GM21717 (cell line): Measurements from ENCODE around the gene LRP2.
"Not testable (repeated sequence)": the region's sequence is repeated elsewhere in the genome, so short reads cannot be mapped to it uniquely, and the experiment has no call there.

Experiments
- ATAC-seq: cut with Tn5 transposase; IDR thresholded peaks from one replicate; pipeline ENCODE4 v1.9.1; 2021; ENCODE audit warnings: mild to moderate bottlenecking, moderate library complexity; ENCODE audit not compliant: unreplicated experiment

The LRP2 gene

DNA sequence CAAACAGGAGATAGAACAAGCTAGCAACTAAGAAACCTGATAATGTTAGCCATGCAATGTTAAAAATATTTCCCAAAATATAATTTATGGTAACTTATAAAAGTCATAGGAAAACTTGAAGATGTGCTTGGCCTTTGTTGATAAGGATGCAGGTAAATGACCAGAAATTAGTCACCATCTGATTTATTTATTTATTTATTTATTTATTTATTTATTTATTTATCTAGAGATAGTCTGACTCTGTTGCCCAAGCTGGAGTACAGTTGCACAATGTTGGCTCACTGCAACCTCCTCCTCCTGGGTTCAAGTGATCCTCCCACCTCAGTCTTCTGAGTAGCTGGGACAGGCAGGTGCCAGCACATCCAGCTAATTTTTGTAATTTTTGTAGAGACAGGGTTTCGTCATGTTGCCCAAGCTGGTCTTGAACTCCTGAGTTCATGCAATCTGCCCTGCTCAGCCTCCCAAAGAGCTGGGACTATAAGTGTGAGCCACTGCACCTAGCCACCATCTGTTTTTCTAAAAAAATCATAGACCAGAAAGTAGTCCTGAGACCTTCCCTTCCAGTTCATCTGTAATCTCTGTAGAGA is 183.4 kb downstream of the LRP2 start:
- no peak for ATAC-seq

DNA sequence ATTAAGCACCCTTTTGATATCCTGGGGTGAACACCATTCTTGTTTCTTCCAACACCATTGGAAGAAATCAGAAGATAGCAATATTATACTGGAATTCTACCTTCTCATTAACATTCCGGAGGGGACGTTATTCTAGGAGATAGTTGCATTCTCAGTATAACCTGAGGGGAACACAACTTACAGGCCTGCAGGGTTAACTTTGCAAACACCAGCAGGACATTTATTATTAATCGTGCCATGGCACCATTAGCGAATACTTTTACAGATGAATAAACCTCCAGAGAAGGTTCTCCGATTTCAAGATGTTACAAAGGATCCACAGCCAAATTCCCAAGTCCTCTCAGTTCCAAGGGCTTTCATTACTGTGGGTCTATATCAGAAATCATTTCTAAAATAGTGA is 184.0 kb downstream of the LRP2 start:
- ATAC-seq, result no peak

DNA sequence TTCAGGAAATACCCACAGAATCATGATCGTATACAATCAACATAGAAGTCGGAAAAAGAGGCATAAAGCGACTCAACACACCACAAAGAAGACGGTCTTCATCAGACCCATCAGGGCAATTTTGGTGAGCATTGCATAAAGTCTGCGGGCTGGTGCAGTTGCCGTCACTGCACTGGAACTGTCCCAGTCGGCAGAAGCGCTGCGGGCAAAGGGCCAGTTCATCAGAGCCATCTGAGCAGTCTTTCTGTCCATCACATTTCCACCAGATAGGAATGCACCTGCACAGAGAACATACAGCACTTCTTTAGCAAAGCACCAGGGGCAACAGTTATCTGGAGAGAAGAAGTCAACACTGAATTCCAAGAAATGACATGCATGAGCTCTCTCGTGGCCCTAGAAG is 187.2 kb downstream of the LRP2 start:
- ATAC-seq, result no peak

DNA sequence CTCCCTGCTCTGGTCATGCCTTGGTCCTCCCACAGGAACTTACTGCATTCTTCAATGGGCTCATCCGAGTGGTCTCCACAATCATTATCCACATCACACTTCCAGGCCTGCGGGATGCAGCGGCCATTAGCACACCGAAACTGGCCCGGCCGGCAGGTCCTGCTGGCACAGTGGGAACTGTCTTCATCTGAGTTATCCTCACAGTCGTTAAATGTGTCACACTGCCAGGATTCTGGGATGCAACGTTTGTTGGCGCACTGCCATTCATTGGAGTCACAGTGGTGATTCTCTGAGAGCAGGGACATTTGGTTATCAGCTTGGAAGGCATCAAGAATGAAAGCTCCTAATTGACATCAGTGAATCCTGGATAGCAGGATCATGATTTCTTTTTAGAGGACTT is 188.5 kb downstream of the LRP2 start:
- ATAC-seq, result no peak

DNA sequence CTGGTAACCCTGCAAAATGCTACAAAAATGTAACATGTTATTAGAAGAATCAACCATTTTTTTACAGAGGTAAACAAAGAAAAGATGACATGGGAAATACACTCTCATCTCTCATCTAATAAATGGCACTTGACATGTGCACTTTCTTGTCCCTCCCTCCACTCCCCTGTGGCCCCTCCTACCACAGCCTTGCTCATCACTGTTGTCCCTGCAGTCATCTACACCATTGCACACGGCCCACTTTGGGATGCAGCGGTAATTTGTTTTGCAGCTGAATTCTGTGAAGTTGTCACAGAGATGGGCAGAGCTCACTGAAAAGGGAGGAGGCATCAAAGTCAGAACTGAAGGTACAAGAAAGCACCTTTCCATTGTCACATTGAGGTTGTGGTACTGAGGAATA is 189.4 kb downstream of the LRP2 start:
- ATAC-seq, result no peak

DNA sequence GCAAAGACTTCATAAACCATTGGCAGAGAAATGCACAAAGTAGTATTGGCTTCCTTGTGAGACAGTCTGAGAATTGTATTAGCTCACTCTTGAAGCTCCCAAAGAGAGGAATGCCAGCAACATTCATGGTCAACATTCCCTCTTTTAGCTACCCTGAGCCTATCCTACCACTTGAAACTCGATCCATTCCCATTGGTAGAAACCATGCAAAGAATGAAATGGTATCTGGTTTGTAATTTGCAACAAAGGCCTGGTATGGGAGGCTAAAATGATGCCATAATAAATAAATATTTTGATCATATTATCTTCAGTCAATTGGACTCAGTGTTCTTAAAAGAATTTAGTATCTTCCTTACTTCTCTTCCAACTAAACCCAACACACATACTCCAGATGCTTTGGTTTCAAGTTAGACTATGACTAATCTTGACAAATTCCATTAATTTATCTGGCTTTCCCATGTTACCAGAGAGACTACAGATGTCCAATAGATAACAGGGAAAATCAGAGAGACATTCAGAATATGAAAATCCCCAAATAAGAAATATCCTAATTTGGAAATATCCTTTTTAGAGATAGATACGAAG is 190.1 kb downstream of the LRP2 start:
- no peak for ATAC-seq

DNA sequence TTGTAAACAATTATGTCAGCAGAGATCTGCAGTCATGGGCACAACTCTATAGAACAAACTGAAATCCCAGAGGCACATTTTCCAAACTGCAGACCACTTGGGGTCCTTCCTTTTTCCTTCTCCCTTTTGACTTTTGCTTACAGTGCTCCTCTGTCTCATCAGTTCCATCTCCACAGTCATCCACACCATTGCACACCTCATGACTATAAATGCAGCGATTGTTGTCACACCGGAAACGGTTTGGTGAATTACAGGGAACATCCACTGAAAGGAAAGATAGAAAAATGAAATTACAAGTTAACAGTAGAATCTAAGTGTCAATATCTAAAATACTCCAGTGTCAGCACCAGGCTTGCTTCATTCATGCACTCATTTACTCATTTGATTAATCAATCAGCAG is 196.5 kb downstream of the LRP2 start:
- no peak for ATAC-seq

DNA sequence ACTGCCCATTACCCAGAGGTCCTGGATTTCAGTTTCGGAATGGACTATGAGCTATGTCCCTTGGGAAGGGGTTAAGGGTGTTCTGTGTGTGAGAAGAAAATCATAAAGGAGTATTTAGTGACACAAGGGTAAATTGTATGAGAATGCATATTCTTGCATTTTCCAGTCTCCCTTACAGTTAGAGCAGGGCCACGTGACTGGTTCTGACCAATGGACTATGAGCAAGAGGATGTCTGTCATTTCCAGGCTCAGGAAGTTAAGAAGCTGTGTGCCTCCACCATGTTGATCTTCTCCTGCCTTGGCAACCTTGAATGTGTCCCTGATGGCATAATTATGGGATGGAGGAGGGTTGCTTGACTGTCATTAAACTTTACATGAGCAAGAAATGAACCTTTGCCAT is 198.0 kb downstream of the LRP2 start:
- no peak for ATAC-seq

DNA sequence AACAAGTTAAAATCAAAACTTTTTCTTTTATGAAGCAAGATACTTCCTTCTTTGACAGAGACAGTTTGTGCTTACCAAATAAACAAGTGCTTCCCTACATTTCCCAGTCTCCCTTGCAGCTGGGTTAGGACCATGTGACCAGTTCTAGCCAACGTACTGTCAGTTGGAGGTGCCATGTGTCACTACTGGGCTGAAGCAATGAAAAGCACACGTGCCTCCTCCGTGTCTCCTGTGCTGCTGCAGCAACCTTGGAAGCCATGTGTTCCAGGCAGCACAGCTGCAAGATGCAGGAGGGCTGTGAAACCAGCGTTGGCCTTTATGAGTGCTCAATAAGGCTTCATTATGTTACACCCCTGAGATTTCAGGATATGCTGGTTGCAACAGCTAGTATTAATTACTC is 199.7 kb downstream of the LRP2 start:
- ATAC-seq, result no peak

DNA sequence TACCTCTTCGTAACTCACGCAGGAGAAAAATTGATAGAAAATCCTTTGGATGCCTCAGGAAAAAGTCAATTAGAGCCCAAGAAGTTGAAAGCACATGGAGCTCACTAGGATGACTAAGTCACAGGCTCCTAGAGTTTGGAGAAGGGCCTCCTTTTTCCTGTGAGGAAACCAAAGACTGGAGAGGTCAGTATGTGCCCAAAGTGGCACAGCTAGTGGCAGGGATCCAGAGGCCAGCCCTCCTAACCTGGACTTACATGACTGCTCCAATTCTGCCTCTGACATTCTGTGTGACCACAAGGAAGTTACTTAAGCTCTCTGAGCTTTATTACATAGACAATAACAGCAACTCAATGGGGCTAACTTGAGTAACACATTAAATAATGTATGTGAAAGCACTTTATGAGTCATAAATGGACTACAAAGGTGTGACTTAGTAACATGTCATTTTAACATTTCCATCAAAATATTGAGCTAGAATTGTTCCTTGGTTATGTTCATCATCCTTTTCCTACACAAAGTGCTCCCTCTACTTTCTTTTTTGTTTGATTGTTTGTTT is 201.3 kb downstream of the LRP2 start:
- no peak for ATAC-seq

DNA sequence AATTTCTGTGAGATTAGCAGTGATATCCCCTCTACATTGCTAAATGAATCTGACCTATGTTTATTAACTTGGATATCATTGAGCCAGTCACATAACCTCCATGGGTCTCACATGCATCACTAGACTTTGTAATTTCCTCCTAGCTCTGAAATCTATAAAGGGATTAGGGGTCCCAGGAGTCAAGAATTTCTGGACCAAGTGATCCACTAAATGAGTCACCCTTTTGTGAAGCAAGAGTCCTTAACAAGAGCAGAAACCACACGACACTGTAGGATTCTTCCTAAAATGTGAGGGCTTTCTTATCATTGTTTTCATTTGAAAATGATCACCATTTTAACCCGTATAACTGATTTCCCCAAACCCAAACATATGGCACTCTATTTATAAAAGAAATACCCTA is 202.6 kb downstream of the LRP2 start:
- ATAC-seq, result no peak

DNA sequence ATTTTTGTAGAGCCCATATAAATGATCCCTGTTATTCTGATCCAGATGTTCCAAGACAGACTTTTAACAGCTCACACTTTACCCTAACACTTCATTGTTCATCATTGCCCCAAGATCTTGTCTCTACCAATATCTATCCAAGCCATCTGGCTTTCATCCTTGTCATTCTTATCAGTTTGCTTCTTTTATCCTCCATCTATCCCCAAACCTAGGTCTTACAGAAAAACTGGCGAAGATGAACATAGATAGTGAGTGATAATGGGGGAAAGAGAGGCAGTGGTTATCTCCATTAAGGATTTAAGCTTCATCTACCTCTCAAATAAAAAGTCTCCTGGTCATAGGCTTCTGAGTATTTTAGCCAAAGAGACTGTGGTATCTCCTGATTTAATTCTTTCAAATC is 203.5 kb downstream of the LRP2 start:
- ATAC-seq, result no peak

DNA sequence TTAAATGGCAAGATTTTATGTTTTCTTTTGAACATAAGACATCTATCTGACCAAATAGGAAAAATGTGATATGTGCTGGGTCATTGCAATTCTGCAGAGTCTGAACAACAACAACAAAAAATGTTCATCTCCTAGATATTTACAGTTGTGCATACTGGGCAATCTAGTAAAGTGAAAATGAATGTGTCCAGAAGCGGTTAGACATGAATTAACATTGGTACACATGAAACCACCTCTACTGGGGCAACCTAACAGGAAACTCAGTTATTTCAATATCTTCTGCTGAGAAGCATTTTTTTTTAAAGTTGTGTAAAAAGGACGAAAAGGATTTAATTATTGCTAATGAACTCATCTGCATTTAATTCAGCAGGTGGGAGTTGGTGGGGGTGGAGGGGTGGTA is 216.1 kb downstream of the LRP2 start:
- no peak for ATAC-seq

DNA sequence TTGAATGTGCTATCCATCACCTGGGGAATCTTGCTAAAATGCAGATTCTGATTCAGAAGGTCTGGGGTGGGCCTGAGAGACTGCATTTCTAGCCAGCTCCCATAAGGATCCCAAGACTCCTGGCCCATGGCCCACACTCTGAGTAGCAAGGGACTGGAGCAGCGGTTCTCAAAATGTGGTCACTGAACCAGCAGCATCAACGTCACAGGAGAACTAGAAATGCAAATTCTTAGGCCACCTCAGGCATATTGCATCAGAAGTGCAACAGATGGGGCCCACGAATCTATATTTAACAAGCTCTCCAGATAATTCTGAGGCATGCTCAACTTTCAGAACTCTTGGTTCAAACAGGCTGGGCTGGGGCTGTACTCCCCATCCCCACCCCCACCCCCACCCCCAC is 218.3 kb downstream of the LRP2 start:
- peak; percentile 47 for ATAC-seq

DNA sequence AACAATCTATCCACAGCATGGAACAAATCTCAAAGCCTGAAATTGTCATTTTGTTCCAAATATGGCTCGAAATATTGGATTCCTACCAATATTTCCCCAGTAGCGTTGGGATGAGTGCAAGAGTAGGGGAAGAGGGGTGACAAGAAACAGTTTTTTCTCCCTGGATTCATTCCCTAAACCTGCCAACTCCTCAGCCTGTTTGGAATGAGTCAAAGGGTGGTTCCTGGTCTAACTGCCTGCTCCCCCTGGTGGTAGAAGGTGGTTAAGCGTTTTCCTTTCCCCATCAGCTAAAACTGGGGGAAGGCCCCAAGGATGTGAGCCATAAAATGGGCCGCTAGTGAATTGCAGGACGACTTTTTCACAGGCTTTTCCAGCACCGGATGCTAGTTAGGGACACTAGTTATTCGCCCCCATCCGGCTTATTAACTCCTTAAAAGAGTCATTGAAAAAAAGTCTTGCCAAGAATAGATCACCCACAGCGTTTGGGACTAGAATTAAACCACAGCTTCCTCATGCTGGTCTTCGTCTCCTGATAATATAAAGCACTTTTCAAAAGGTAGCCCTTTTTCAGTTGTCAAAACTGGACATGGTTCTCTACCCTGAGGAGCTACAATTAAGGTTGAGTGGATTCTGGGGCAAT is 220.5 kb downstream of the LRP2 start:
- peak; percentile 75 for ATAC-seq

DNA sequence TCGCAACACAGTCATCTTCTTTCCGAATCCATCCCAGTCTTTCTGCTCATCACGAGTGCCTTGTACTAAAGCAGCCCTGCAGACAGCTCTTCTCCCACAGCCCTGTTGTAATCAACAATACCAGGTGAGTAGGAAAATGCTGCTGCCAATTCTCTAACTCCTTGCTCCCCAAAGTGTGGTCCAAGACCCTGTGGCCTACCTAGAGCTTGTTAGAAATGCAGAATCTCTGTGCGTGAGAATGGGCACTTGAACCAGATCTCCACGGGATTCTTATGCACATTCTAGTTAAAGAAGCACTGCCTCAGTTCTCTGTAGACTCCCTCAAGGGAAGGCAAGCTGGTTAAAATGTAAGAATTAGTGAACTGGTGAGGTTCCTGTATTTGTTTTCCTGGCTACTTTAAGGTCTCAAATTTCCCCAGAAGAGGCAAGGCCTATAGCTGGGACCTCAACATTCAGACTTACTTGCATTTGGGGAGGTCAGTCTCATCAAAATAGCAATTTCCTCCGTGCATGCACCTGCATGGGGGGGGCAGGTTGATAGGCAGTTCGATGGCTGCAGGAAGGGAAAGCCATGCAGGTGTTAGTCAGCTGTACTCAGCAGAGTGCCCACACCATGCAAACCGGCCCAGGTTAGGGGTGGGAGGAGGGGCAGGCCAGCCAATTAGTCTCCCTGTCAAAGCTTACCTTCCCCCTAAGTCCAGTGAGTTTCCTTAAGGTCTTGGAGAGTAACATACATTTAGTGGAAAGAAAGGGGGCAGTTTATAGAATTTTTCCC is 222.2 kb downstream of the LRP2 start:
- no peak for ATAC-seq

DNA sequence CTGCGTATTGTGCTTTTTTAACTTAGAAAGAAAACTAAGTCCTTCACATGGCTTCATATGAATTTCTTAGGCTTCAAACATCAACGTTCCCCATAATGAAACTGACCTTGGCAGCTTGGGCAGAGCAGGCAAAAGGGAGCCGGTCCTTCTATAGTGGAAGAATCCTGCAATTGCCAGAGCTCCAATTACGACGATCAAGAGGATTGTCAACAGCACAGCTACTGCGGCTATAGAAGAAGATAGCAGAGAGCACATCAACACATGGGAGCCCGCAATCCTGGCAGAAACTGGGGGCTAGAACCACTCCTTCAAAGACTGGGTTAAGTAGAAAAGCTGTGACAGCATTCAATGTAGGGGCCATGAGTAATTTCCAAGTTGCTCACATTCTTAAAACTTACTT is 223.2 kb downstream of the LRP2 start:
- no peak for ATAC-seq

DNA sequence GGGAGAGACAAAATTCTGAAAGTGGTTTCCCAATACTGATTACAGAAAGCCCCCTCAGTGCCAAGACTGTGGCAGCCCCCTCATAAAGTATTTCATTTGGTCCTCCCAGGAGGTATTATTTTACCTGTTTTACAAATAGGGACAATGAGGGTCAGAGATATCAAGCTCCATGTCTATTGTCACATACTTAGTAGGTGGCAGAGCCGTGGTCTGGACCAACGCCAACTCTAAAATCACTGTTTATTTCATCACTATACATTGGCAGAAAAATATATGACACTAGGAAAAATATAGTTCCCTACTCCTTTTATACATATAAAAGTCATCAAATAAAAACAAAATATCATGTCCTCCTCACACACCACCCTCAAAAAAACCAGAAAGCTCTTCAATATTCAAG is 224.4 kb downstream of the LRP2 start:
- no peak for ATAC-seq

DNA sequence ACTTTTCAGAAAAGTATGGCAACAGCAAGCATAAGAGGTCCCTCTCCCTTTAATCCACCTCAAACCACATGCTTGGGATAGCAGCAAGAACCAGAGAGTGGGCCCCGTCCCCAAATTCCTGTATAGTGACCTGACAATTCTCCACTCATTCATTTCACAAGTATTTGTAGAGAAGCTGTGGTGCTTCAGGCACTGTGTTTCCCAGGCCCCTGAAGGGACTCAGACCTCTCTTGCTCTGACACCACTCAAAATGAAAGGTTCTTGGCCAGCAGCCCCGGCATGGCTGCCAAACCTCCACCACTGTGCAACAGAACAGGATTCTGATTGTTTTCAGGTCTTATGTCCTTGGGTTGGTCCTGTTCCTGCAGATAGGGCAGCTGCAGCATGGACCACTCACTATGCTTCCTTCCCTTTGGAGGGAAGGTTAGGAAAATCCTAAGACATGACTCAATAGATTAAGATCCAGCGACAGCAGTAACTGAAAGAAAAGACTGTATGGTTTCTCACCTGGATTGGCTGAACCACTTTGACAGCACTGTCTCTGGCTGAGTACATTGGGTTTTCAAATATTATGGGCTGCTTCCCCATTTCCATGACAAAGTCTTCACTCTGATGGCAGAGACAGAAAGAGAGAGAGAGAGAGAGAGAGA is 225.3 kb downstream of the LRP2 start:
- ATAC-seq, result no peak

DNA sequence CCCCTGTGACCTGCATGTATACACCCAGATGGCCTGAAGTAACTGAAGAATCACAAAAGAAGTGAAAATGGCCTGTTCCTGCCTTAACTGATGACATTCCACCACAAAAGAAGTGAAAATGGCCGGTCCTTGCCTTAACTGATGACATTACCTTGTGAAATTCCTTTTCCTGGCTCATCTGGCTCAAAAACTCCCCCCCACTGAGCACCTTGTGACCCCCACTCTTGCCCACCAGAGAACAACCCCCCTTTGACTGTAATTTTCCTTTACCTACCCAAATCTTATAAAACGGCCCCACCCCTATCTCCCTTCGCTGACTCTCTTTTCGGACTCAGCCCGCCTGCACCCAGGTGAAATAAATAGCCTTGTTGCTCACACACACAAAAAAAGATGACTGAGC is 225.9 kb downstream of the LRP2 start:
- not testable (repeated sequence) for ATAC-seq

DNA sequence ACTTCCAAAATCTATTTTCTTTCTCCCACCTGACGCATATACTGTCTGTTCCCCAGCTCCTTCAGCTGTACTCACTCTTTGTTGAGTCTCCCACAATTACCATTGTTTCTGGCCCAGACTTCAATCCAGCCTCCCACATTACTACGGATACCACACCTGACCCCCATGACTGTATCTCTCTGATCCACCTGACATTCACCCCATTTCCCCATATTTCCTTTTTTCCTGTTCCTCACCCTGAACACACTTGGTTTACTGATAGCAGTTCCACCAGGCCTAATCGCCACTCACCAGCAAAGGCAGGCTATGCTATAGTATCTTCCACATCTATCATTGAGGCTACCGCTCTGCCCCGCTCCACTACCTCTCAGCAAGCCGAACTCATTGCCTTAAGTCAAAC is 228.1 kb downstream of the LRP2 start:
- not testable (repeated sequence) for ATAC-seq
